Activated CD4-positive, alpha-beta T cell treated with anti-CD3 and anti-CD28 coated beads, Interleukin-2, amount 50 U/mL, for 1 hour (primary cell): ENCODE data around the gene ASTN1.

Source experiments
- DNase-seq: peaks from one replicate; pipeline ENCODE4 v3.0.0-alpha.2; 2020

ASTN1 gene

DNA sequence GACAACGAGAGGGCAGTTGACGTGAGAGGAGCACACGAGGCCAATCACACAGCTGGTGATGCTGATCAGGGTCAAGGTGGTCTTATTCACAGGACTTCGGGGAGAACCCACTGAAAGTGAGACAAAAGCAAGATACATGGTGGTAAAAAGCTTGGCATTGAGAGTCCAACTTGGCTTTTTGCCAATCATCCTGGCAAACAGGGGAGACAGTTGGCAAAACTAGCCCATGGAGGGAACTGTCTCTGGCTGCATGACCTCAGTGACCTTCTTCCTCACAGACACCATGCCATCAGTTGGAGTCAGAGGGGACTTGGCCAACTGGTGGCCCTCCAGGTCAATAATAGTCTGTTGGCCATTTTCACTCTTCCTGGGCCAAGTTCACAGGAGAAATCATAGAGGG is 139.9 kb downstream of the ASTN1 start:
- DNase-seq, result no peak

DNA sequence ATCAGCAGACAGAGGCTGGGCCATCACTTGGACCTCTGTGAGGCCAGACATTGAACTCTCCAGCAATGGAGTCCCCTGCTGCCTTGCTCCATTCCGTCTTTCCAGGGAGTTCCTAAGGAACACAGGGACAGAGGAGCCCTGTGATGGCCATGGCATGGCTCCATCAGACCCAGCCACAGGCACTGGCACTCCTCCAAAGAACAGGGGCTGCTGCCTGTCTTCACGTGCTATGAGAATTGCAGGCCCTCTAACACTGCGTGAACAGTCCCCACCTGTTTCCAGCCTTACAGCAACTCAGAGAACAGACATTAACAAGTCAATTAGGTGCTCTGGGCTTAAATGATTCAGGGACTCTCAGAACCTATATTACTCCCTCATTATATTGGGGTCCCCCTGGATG is 140.8 kb downstream of the ASTN1 start:
- no peak for DNase-seq

- no peak for DNase-seq
Measured at GRCh38 chr1:177023249-177023648, 141.3 kb downstream of the ASTN1 start.

DNA sequence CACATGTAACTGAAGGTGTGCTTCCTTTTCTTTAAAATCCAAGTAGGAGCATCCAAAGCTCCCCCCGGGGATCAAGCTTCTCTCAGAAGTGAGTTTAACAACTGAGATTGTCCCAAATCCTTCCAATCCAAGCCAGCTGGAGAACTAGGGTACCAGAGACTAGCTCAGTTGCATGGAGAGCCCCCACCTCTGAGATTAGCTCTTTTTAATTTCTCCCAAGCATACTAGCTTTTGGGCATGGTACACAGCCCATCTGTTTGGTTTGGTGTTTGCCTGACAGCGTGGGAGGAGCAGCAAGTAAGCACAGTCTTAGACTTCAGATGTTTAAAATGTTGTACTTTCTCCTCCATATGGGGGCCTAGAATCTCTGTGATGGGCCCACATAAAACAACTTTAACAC is 142.8 kb downstream of the ASTN1 start:
- no peak for DNase-seq

- DNase-seq, result no peak
Measured at GRCh38 chr1:177020851-177021589, 143.5 kb downstream of the ASTN1 start.

GRCh38 chr1:177017287-177017852 is 147.1 kb downstream of the ASTN1 start:
- DNase-seq, result no peak

DNA sequence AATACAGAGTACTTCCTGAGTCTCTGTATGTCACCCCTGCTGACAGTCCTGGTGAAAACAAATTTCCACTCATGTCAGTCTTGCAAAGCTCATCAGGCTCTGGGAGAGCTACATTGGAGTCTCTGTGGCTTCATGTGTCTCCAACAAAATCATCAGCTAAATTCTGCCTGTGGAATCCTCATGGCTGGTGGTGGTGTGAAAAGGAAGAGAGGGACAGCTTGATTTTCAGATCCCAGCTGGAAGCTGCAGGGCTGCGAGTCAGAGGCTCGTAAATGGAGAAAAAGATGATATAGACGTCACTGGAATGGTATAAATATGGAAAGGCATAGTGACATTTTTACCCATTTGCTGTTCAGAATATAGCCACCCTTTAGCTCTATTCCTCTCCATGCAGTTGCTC is 150.2 kb downstream of the ASTN1 start:
- no peak for DNase-seq

GRCh38 chr1:177012342-177012925 is 152.1 kb downstream of the ASTN1 start:
- DNase-seq, result no peak

DNA sequence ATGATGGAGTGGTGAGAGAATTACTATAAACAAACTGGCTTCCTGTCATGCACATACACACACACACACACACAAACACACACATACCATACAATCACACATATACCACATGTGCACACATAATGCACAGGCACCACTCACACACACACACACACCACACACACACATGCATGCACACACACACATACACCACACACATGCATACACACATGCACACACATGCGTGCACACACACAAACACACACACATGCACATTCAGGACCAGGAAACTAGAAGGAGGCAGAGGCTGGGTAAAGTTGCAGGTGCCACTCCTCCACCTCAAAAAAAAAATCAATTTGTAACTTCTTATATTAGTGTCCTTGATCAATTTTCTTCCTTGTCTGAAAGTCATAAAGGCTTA is 153.0 kb downstream of the ASTN1 start:
- no peak for DNase-seq

GRCh38 chr1:177010211-177010825 is 154.2 kb downstream of the ASTN1 start:
- no peak for DNase-seq

- no peak for DNase-seq
Measured at GRCh38 chr1:177008653-177009052, 155.9 kb downstream of the ASTN1 start.

DNA sequence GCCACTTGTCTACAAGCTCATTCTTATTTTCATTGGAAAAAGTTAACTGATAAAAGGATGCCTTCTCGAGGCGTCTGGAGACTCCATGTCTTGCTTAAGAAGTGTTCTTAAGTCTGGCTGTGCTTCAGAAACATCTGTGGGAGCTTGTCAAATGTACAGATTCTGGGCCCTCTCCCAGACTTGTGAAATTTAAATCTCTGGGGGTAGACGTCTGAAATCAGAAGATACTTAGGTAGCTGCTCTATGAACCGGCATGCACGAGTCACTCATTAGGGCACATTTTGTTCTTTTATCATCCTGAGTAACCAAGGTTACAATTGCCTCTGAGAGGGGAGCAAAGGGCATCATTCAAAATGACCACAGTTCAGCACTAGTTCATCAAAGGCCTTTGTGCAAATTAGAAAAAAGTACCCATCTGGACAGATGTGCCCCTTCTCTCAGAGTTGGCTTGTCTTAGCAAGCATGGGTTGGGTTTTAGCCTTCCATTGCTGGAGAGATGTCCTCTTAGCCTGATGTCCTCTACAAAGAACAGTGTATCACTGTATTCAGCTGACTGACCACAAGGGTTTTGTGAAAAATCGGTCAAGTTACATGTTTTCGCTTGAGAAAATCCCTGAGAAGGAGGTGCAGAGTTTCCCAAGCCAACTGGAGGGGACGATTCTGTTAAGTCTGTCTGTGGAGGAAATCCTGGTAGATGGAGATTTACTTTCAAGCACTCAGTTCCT is 156.9 kb downstream of the ASTN1 start:
- DNase-seq, result no peak

- no peak for DNase-seq
Measured at GRCh38 chr1:177002891-177003290, 161.6 kb downstream of the ASTN1 start.

DNA sequence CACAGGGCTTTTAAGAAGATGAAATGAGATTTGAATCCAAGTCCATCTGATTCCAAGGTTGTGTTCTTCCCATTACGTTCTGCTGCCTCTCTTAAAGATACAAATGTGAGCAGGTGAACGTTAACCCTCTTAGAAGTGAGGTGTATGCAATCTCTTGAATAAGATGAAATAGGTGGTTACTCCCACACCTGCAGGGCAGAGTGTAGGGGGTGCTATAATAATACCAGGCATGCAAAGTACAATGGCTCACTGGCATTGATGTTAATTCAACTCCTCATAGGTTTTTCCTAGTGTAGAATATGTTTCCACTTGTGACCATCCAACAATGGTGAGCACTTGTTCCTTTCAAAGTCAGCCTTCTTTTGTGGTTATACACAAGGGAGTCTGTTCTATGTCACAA is 163.0 kb downstream of the ASTN1 start:
- DNase-seq, result no peak

DNA sequence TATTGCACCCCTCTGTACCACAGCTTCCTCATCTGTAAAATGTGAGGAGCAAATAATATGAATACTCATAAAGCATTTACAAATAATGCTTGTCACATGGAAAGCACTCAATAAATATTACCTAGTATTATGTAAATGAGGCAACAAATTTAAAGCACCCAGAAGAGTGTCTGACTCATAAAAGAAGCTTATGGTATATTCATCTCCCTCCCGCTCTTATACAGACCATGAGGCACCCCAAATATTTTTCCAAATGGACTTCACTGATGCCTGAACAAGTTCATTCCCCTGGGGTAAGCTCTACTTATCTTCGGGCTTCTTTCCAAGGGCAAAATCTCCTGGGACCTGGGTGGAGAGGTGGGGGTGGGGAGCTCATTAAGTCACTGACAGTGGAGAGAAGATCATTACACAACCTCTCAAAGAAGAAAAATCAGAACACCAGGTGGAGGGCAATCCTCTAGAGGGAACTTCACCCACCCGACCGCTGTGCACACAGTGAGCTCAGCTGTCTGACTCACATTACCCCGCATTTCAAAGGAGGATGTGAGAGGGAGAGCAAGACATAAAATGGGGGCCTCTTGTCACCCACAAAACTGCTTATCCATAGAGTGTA is 166.2 kb downstream of the ASTN1 start:
- DNase-seq, result no peak

GRCh38 chr1:176996456-176997090 is 167.9 kb downstream of the ASTN1 start:
- DNase-seq, result no peak

DNA sequence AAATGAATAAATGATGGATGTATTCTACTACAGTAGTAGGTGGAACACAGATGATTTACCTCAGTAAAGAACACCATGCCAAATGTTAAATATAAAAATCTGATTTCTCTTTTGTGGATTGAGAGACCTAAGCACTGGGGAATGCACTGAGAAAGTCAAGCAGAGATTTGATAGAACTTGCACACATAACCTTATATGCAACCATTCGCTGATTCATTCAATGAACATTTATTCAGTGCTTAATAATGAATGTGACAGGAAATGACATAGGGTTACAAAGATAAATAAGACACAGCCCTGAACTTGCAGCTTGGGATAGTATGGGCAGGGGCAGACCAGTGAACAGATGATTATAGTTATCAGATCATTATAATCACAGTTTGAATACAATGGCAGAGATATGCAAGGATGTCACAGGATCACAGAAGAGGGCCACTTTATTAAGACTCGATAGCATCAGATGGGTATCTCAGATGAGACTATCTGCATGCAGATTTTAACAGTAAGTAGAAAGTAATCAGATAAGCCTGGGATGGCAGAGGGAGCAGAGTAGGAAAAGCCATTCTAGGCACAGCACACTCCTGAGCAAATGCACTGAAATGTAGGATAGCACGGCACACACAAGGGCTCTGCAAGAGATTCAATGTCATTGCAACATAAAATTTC is 169.4 kb downstream of the ASTN1 start:
- DNase-seq, result no peak

- no peak for DNase-seq
Measured at GRCh38 chr1:176993587-176993986, 170.9 kb downstream of the ASTN1 start.

DNA sequence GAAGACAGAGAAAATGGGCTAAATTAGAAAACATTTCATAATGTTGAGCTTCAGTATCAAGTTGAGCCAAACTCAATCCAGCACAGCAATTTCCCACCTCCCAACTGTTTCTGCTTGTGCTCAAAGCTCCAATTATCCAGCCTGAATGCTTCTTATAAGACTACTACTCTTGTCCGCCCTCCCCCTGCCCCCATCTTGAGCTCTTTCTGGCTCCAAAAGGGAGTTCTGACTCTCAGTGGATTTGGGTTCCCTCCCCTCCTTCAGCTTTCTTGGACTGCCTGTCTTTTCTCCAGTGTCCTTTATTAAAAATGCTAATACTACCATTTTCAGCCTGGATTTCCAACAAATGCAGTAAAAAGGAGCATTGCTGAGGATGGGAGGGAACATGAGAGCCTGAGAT is 174.8 kb downstream of the ASTN1 start:
- no peak for DNase-seq

DNA sequence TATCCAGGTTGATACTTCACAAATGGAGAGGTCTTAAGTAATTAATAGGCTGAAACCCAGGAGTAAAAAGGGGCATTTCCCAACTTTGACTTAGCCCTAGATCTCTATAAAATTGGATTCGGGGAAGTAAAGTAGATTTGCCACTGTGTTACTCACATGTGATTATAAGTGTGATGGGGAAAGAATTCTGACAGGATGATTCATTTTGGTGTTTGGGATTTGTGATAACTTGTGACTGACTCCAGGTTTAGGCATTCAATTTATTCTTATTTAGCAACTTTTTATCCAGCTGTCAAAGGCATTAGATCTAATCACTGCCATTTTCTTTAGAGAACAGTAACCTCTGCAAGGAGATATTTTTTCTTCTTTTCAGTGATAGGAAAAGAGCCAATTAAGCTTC is 175.5 kb downstream of the ASTN1 start:
- DNase-seq, result no peak

GRCh38 chr1:176987016-176987415 is 177.5 kb downstream of the ASTN1 start:
- DNase-seq, result no peak

GRCh38 chr1:176983731-176984130 is 180.8 kb downstream of the ASTN1 start:
- no peak for DNase-seq
